Panc1 (cell line): ENCODE data around the gene PRDM1. TPM values are rescaled to one million over a fixed set of nuclear protein-coding genes. Genes with fewer than 3 reads are reported as not detected.

Experiments
- ATAC-seq: fragments of 200-7000 bp; cut with Tn5 transposase; 2 replicates; pipeline ENCODE4 v1.9.1; 2020; ENCODE audit warnings: mild to moderate bottlenecking, moderate library complexity
- BruUV-seq: library from RNA; stranded (reverse); fragments of 400-500 nt; replicated peaks from 2 replicates; lab custom pipeline; 2021; lab: Mats Ljungman, UMichigan
- CTCF ChIA-PET: fragments of 300-600 bp; sonication (Branson Sonifier 250); formaldehyde crosslinking; loops from one replicate; lab custom pipeline; 2022; ENCODE audit warnings: antibody characterized with exemption; lab: Charles Lee
- POLR2A ChIA-PET: fragments of 300-600 bp; sonication (Branson Sonifier 250); formaldehyde crosslinking; loops from one replicate; lab custom pipeline; 2022; ENCODE audit warnings: antibody characterized with exemption; lab: Charles Lee
- DNase-seq: peaks from one replicate; pipeline ENCODE4 v3.0.0-alpha.2; 2010; ENCODE audit warnings: low read depth, low spot score
- H3K27ac ChIP-seq: 2 replicates; pipeline ENCODE4 v1.5.1; 2011; ENCODE audit warnings: mild to moderate bottlenecking, low read length, inconsistent platforms
- H3K27me3 ChIP-seq: fragments of 200-500 bp; sonication (Bioruptor generic); 2 replicates; pipeline ENCODE4 v1.6.0; 2014; ENCODE audit warnings: low read length, inconsistent platforms; ENCODE audit not compliant: control insufficient read depth, insufficient read depth
- H3K36me3 ChIP-seq: fragments of 200-500 bp; sonication (Bioruptor generic); 2 replicates; pipeline ENCODE4 v1.5.1; 2014; ENCODE audit warnings: inconsistent platforms, mild to moderate bottlenecking, low read length, moderate library complexity; ENCODE audit not compliant: control insufficient read depth, insufficient read depth
- H3K4me1 ChIP-seq: 2 replicates; pipeline ENCODE4 v1.5.1; 2011; ENCODE audit warnings: inconsistent platforms, mild to moderate bottlenecking, low read length, moderate library complexity; ENCODE audit not compliant: control insufficient read depth, insufficient read depth
- H3K4me3 ChIP-seq, 2 experiments: 2 replicates each; pipeline ENCODE4 v1.5.1; 2011 to 2012; ENCODE audit warnings: low read depth in 2 of 2, low read length in 2 of 2, mild to moderate bottlenecking in 2 of 2, inconsistent platforms in 1 of 2, moderate library complexity in 1 of 2
- H3K9me3 ChIP-seq: fragments of 200-500 bp; sonication (Bioruptor generic); 2 replicates; pipeline ENCODE4 v1.5.1; 2014; ENCODE audit warnings: low read depth, mild to moderate bottlenecking, inconsistent platforms, low read length, moderate library complexity; ENCODE audit not compliant: control insufficient read depth, insufficient read depth
- CTCF ChIP-seq: fragments of 450-650 bp; IDR thresholded peaks from 2 replicates; pipeline ENCODE4 v1.5.1; 2017; ENCODE audit warnings: mild to moderate bottlenecking
- POLR2AphosphoS5 ChIP-seq: IDR thresholded peaks from 2 replicates; pipeline ENCODE4 v1.6.1; 2012; ENCODE audit warnings: mild to moderate bottlenecking, low read depth, low read length, moderate library complexity
- SIN3A ChIP-seq: IDR thresholded peaks from 2 replicates; pipeline ENCODE4 v1.6.1; 2012; ENCODE audit warnings: low read depth, mild to moderate bottlenecking, low read length, moderate library complexity, borderline replicate concordance; ENCODE audit not compliant: insufficient read depth
- TCF7L2 ChIP-seq: IDR thresholded peaks from 2 replicates; pipeline ENCODE4 v1.6.1; 2011; ENCODE audit warnings: mild to moderate bottlenecking, low read depth, low read length, inconsistent platforms
- in situ Hi-C: cut with HindIII; loops from 2 replicates; pipeline ENCODE4 v1.10.0; 2016; ENCODE audit warnings: low sequenced_read_pairs, low pct_unique_long_range_greater_than_20kb
- intact Hi-C: fragments of 100-400 bp; cut with micrococcal nuclease; formaldehyde crosslinking; loops from one replicate; pipeline ENCODE4 v1.10.0; 2022; ENCODE audit not compliant: unreplicated experiment
- total RNA-seq: library from RNA; stranded (reverse); gene quantifications from one replicate; pipeline ENCODE4 v1.2.1, GENCODE V29; 2021; ENCODE audit not compliant: unreplicated experiment
- TF ChIP-seq, protein P1 (sequence below), 2 experiments: IDR thresholded peaks; 2 replicates each; pipeline ENCODE4 v1.6.1; 2011 to 2012; ENCODE audit warnings: low read depth in 2 of 2, control low read depth in 1 of 2, low read length in 1 of 2, mild to moderate bottlenecking in 1 of 2, moderate library complexity in 1 of 2; ENCODE audit not compliant: insufficient read depth in 1 of 2

The PRDM1 gene
- total RNA-seq, 1 experiment from 2014 or later = 2.6 TPM

DNA sequence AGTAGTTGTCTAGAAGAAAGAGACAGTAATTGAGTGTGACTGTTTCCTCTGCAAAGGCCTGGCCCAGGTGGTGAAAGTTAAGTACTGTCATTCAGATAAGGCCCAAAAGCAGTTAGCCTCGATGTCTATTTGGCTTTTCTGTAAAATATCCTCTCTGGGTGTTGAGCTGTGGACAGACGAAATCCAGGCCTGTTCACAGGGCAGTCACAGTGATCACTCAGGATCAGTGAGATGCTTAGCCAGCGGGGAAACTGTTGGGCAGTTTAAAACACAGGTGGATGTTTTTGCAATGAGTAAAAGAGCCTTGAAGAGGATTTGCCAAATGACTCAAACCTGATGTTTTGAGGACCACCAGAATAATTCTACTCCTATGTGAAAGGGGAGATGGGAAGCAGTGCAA is 22.0 kb upstream of the PRDM1 start:
- ChIA-PET POLR2A (interaction anchor here (0.6 kb wide), 1 partner anchor 93 kb away, joined by 4 read pairs; no protein-coding TSS in a partner anchor), CTCF (no interaction called here)
- BruUV-seq = no TSS peak
- H3K36me3 ChIP-seq = no peaks in the 10 kb centered on the region
- ATAC-seq (no peak), DNase-seq (no peak)
- H3K4me3 ChIP-seq = no peak overlapping the region
- in situ Hi-C loops (no loop called here), intact Hi-C loops (no loop called here)
- TF ChIP-seq, protein P1, sequence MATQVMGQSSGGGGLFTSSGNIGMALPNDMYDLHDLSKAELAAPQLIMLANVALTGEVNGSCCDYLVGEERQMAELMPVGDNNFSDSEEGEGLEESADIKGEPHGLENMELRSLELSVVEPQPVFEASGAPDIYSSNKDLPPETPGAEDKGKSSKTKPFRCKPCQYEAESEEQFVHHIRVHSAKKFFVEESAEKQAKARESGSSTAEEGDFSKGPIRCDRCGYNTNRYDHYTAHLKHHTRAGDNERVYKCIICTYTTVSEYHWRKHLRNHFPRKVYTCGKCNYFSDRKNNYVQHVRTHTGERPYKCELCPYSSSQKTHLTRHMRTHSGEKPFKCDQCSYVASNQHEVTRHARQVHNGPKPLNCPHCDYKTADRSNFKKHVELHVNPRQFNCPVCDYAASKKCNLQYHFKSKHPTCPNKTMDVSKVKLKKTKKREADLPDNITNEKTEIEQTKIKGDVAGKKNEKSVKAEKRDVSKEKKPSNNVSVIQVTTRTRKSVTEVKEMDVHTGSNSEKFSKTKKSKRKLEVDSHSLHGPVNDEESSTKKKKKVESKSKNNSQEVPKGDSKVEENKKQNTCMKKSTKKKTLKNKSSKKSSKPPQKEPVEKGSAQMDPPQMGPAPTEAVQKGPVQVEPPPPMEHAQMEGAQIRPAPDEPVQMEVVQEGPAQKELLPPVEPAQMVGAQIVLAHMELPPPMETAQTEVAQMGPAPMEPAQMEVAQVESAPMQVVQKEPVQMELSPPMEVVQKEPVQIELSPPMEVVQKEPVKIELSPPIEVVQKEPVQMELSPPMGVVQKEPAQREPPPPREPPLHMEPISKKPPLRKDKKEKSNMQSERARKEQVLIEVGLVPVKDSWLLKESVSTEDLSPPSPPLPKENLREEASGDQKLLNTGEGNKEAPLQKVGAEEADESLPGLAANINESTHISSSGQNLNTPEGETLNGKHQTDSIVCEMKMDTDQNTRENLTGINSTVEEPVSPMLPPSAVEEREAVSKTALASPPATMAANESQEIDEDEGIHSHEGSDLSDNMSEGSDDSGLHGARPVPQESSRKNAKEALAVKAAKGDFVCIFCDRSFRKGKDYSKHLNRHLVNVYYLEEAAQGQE (IDR thresholded peaks at IDR 0.05; ENCODE audit: insufficient read depth in 1 of 2, low read depth in 2 of 2, low read length in 1 of 2) = no peak
- H3K27ac ChIP-seq = no peak overlapping the region
- H3K27me3 ChIP-seq = no peaks in the 10 kb centered on the region
- no peaks in the 10 kb centered on the region for H3K4me1 ChIP-seq
- no peaks in the 10 kb centered on the region for H3K9me3 ChIP-seq

- Histone ChIP-seq H3K4me3 (no peak overlapping the region), H3K27me3 (no peaks in the 10 kb centered on the region), H3K9me3 (no peaks in the 10 kb centered on the region), H3K4me1 (no peaks in the 10 kb centered on the region), H3K27ac (no peak overlapping the region), H3K36me3 (no peaks in the 10 kb centered on the region)
- CTCF ChIA-PET = no interaction called here
- DNase-seq = no peak
- no peak for TF ChIP-seq TCF7L2
- no peak for TF ChIP-seq POLR2AphosphoS5
- no peak for TF ChIP-seq CTCF
- TF ChIP-seq, protein P1 (IDR thresholded peaks at IDR 0.05; ENCODE audit: insufficient read depth in 1 of 2, low read depth in 2 of 2, low read length in 1 of 2) = no peak
- no peak for TF ChIP-seq SIN3A
- POLR2A ChIA-PET = no interaction called here
- intact Hi-C loops (no loop called here), in situ Hi-C loops (no loop called here)
- ATAC-seq = no peak
- no TSS peak for BruUV-seq
Observed at GRCh38 chr6:106064756-106065155, 21.4 kb upstream of the PRDM1 start.
